Stimulated activated CD4-positive, alpha-beta T cell treated with anti-CD3 and anti-CD28 coated beads, Interleukin-12 subunit alpha, Interleukin-12 subunit beta, amount 100 ng/mL, for 48 hours (primary cell): ENCODE data around the gene ATCAY.

ENCODE experiments used
- DNase-seq, 3 donors: peaks; one replicate each; pipeline ENCODE4 v3.0.0-alpha.2; 2020; ENCODE audit warnings: low read depth in 2 of 3, low spot score in 1 of 3

Gene ATCAY

GRCh38 chr19:3880471-3881271 lies at the start of gene ATCAY:
Gene ATCAY, plus strand, starts transcription at chr19:3880685. Its CDS starts 5,083 bp downstream, at chr19:3885768.
- DNase-seq = no peak

GRCh38 chr19:3831601-3832000 lies 48.9 kb upstream of the ATCAY start:
- no peak for DNase-seq

- DNase-seq = no peak
Observed at GRCh38 chr19:3832001-3832400, 48.5 kb upstream of the ATCAY start.

GRCh38 chr19:3833578-3834348 lies 46.7 kb upstream of the ATCAY start:
- DNase-seq = no peak

GRCh38 chr19:3834349-3835054 lies 46.0 kb upstream of the ATCAY start:
- DNase-seq = no peak

GRCh38 chr19:3835055-3835435 lies 45.4 kb upstream of the ATCAY start:
- DNase-seq = no peak

- DNase-seq = no peak
Observed at GRCh38 chr19:3836887-3837286, 43.6 kb upstream of the ATCAY start.

- DNase-seq = no peak
Observed at GRCh38 chr19:3837332-3837731, 43.2 kb upstream of the ATCAY start.

GRCh38 chr19:3837922-3838321 lies 42.6 kb upstream of the ATCAY start:
- no peak for DNase-seq

- no peak for DNase-seq
Observed at GRCh38 chr19:3838661-3839060, 41.8 kb upstream of the ATCAY start.

- no peak for DNase-seq
Observed at GRCh38 chr19:3839941-3840340, 40.5 kb upstream of the ATCAY start.

- DNase-seq = no peak
Observed at GRCh38 chr19:3840804-3841203, 39.7 kb upstream of the ATCAY start.

- no peak for DNase-seq
Observed at GRCh38 chr19:3842948-3843347, 37.5 kb upstream of the ATCAY start.

GRCh38 chr19:3844596-3844995 lies 35.9 kb upstream of the ATCAY start:
- no peak for DNase-seq

GRCh38 chr19:3849092-3849491 lies 31.4 kb upstream of the ATCAY start:
- peak; percentile 12 to 29 (median 20) for DNase-seq

- DNase-seq = no peak
Observed at GRCh38 chr19:3849787-3850186, 30.7 kb upstream of the ATCAY start.

GRCh38 chr19:3850320-3850972 lies 30.0 kb upstream of the ATCAY start:
- no peak for DNase-seq

GRCh38 chr19:3851254-3852176 lies 29.0 kb upstream of the ATCAY start:
- DNase-seq = no peak

GRCh38 chr19:3852177-3852511 lies 28.3 kb upstream of the ATCAY start:
- DNase-seq = no peak

- peak in 1 of 3 donors; percentile 9 for DNase-seq
Observed at GRCh38 chr19:3852614-3853254, 27.8 kb upstream of the ATCAY start.
